ENCODE results near the gene SHQ1. TPM values are rescaled to one million over a fixed set of nuclear protein-coding genes. Genes with fewer than 3 reads are reported as not detected.
"Not testable (repeated sequence)": the region's sequence is repeated elsewhere in the genome, so short reads cannot be mapped to it uniquely, and the experiment has no call there.

Gene SHQ1
- polyA plus RNA-seq, 12 donors, result 10.2 to 18.5 (median 15.0) TPM; not detected in 2

- DNase-seq, result no peak
Measured at GRCh38 chr3:72804361-72804760, 43.9 kb downstream of the SHQ1 start.

GRCh38 chr3:72803573-72803972 lies 44.7 kb downstream of the SHQ1 start:
- no peak for DNase-seq

DNA sequence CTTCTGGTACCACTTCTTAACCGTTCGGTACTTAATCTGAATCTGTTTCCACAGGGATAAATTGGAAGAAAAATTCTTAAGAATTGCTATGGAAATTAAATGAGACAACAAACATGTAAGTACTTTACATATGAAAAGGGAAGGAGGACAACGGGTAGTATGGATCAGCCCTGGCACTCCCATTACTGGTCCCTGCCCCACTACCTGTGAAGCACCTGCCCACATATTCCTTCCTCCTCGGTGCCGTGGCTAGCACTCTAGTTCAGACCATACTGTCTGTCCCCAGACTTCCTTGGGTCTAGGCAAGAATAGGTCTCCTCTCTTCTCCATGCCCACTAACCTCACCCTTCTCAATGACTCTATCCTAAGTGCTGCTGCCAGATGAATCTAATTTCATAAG lies 46.2 kb downstream of the SHQ1 start:
- DNase-seq, result no peak

- no peak for DNase-seq
Measured at GRCh38 chr3:72800869-72801268, 47.4 kb downstream of the SHQ1 start.

GRCh38 chr3:72798552-72799195 lies 49.6 kb downstream of the SHQ1 start:
- no peak for DNase-seq

- no peak for DNase-seq
Measured at GRCh38 chr3:72797773-72798543, 50.3 kb downstream of the SHQ1 start.

GRCh38 chr3:72794079-72794478 lies 54.2 kb downstream of the SHQ1 start:
- DNase-seq, result no peak

DNA sequence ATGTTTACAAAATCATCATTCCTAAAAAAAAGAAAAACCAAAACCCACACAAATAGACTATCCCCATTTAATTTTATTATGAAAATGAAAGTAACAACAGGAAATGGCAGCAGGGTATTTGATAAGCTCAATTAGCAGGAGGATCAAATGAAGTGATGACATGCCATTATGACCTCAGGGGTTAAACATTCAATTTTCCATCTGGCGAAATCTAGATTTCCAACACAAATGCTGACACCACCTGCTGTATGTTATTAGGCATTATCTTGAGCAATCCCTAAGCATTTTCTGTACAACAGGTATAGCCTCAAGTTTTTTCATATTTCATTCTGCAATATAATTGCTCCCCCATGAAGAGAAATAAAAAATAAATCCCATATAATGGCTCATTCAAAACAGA lies 57.1 kb downstream of the SHQ1 start:
- DNase-seq, result no peak

- DNase-seq, result no peak
Measured at GRCh38 chr3:72789786-72790185, 58.5 kb downstream of the SHQ1 start.

- DNase-seq, result not testable (repeated sequence)
Measured at GRCh38 chr3:72788232-72788631, 60.0 kb downstream of the SHQ1 start.

GRCh38 chr3:72786668-72787067 lies 61.6 kb downstream of the SHQ1 start:
- DNase-seq, result no peak

DNA sequence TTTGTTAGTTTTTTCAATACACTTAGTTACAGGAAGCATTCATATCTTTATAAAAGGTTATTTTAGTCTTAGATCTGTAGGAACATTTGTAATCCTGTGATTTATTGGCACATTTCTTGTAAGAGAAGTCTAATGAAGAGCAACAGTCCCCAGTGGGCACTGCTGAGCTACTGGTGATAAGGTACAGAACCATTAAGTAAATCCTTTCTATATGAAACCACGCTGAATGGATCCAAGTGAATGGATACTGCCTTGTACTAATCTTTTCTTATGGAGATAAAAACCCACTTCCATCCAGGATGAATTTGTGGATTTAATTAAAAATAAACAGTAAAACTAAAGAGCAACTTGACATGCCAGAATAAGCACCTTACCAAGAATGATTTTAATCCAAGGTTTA lies 64.0 kb downstream of the SHQ1 start:
- no peak for DNase-seq

DNA sequence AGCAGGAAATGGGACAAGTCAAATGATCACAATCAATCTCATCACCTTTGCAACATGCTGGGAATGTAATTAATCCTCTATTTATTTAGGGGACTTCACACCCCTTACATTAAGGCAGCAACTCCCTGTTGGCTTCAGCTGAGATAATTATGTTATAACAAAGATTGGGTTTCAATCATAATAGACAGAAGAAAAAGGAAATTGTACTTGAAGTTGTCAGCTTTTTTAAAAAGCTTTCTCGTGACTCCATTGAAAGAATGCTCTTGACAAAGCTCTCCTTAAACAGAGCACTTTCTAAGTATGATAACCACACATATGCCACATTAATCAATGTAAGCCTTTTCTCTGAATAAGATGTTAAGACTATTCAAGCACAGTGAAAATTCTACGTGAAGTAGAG lies 65.7 kb downstream of the SHQ1 start:
- no peak for DNase-seq

GRCh38 chr3:72769758-72770540 lies 78.3 kb downstream of the SHQ1 start:
- no peak for DNase-seq

- DNase-seq, result no peak
Measured at GRCh38 chr3:72768936-72769335, 79.3 kb downstream of the SHQ1 start.

DNA sequence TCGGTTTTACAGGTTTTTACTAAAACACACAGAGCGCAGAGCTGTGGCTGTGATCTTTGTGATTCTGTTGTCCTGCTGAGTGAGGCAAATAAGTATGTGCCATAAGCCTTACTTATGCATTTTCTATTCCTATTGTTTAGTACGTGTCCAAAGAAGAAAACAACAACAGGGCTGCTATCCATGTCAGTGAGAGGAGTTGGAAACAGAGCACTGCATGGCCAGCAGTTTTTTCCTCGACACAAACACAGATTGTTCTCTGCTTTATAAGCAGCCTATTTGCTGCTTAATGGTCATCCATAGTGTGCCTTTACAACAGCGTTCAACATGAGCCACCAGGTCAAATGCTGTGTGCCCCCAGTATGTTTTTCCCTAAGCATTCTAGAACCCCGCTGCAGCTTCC lies 79.8 kb downstream of the SHQ1 start:
- no peak for DNase-seq

- DNase-seq, result no peak
Measured at GRCh38 chr3:72768006-72768441, 80.2 kb downstream of the SHQ1 start.

- no peak for DNase-seq
Measured at GRCh38 chr3:72766866-72767265, 81.4 kb downstream of the SHQ1 start.

DNA sequence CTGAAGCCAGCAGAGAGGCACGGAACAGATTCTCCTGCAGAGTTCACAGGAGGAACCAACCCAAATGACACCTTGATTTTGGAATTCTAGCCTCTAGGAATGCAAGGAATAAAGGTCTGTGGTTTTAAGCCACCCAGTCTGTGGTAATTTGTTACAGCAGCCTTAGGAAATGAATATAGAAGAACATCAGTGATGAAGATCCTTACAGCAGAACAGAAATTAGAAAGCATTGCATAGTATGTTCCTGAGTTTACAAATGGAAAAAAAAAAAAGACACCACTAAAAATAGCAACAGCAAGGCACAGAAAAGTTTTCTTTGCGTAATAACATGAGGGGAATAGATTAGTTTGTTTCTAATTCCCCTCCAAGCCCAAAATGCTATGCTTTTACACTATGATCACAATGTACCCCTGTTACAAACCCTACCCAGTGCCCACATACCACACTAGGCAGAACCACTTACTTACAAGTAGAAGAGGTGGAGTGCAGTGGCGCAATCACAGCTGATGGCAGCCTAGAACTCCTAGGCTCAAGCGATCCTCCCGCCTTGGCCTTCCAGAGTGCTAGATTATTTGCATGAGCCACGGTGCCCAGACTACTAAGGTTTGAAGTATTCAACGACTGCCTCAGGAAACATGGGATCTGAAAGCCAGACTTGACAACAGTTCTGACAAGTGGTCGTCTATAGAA lies 84.3 kb downstream of the SHQ1 start:
- no peak for DNase-seq

DNA sequence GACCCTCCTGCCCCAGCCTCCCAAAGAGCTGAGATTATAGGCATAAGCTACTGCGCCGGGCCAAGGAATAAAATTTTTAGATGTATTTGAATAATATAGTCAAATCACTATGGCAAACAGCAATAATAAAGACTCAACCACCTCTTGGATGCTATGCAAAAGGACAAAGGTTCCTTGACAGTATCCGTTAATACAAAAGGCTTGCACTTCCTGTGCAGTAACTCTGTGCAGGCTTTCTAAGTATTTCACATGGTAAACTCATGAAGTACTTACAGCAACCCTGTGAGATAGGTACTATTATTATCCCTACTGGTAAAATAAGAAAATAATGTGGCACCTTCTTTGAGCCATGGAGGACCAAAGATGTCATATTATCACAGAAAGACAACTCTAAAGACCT lies 86.8 kb downstream of the SHQ1 start:
- DNase-seq, result no peak

DNA sequence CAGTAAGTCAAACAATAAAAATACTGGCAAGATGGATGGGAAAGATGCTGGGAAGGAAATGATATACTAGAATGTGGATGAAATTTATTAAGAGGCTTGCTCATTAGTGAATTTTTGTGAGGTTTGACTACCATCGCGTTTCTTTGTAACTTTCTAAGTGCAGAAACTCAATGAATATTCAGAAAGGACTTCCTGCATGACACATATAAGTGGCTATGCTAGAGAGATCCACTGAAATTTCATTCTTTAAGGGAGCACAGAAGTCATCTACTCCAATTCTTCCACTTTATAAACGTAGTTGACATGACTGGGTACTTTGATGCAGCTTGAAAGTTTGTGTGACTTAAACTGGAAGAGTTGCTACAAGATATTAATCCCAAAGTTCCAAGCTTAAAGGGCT lies 88.0 kb downstream of the SHQ1 start:
- DNase-seq, result no peak

GRCh38 chr3:72756900-72757299 lies 91.3 kb downstream of the SHQ1 start:
- DNase-seq, result no peak
